CD4-positive, alpha-beta T cell treated with Interleukin-15 for 1 hour (primary cell): ENCODE results near the gene JMJD1C.

Experiments
- DNase-seq: peaks from one replicate; pipeline ENCODE4 v3.0.0-alpha.2; 2020

JMJD1C gene

DNA sequence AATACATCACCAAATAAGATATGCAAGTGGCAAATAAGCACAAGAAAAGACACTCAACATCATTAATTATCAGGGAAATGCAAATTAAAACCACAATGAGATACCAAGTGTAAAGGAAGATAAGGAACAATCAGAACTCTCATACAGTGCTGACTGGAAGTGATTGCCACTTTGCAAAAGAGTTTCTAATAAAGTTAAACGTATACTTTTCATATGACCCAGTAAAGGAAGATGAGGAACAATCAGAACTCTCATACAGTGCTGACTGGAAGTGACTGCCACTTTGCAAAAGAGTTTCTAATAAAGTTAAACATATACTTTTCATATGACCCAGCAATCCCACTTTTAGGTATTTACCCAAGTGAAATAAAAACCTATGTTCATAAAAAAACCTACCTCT lies 12.2 kb upstream of the JMJD1C start:
- no peak for DNase-seq

DNA sequence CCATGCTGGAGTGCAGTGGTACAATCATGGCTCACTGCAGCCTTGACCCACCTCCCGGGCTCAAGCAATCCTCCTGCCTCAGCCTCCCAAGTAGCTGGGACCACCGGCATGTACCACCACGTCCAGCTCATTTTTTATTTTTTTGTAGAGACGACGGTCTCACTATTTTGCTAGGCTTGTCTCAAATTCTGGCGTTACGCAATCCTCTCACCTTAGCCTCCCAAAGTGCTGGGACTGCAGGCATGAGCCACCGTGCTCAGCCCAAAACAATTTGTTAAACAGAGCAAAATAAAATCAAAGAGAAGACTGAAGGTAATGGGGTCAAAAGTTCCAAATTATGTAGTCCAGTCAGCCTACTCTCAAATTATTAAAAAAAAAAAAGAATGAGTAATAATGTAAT lies 8.7 kb upstream of the JMJD1C start:
- DNase-seq, result no peak

DNA sequence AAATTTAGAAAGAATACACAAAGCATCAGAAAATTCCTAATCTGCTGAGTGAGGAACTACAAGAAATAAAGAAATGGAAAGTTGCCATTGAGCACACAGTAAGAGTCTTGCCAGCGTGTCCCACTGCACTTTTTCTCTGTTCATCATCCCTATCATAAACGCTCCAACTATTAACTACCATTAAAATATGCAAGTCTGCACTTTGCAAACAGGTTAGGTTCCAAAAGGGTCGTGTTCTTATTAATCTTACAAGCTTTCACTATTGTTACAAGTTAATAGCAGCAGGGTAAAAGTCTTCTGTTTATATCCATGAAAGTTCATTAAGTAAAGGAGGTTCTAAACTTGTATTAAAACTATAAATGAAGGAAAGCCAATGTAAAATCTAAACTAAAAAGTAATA lies 5.2 kb upstream of the JMJD1C start:
- DNase-seq, result no peak

DNA sequence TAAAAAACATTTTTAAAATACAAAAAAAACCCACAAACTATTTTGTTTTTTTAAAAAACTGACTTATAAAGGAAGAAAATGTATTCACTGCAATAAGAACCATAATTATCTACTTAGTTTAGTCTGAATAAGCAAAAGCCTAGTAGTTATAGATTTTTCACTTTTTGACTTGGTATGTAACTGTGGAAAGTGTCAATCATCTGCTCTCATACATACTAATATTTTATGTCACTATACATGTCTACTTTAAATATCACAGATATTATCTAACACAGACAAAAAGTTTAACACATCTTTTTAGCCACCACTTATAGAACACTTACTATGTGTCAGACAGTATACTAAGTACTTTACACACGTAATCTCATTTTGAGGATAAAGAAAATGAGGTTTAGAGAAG lies 3.2 kb upstream of the JMJD1C start:
- DNase-seq, result no peak

DNA sequence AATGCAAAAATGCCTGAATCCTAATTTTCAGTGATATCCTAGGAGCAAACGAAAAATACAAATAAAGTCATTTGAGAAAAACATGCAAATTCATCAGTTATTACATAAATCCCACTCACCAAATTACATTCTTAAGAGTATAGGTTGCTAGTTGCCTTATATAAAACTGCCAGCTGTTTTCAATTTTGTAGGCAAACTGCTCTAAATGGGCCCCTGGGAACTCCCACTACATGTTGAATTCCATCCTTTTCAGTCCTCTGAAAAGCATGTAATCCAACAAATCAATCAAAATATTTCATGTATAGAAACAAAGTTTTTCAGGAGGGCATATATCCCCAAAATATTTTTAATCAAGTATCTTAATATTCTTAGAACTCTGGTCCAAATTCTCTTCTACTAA lies 2.1 kb upstream of the JMJD1C start:
- DNase-seq, result no peak

DNA sequence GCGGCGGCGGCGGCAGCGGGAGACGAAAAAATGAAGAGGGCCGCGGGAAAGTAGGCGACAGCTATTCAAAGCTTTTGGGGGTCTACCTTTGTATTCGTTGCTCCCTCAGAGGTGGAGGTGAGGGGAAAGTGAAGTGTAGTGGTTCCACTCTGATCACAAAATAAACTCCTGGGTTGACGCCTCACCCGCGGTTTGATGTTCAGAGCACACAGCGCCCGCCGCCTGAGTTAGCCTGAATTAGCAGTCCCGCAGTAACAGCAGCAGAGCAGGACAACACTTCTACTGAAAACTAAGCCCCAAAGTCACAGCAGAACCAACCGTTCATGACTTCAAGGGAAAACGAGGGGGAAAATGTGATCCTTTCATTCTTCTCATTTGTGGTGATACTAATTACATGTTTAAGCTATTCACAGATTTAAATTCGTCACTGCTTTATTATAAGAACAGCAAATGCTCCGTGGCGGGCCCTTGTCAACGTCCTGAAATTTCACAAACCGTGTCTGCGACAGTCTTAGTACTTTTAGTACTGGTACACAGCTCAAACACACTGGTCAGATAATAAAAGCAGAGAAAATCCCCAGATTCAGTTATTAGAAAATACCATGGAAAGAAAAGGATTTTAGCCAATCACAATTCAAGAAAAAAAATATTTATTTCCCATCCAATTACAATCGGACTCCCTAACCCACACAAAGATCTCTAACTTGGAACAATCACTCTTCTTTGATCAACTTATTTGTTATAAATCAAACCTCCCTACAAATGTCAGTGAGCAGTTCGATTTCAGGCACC lies 563 bp upstream of the JMJD1C start:
- no peak for DNase-seq

DNA sequence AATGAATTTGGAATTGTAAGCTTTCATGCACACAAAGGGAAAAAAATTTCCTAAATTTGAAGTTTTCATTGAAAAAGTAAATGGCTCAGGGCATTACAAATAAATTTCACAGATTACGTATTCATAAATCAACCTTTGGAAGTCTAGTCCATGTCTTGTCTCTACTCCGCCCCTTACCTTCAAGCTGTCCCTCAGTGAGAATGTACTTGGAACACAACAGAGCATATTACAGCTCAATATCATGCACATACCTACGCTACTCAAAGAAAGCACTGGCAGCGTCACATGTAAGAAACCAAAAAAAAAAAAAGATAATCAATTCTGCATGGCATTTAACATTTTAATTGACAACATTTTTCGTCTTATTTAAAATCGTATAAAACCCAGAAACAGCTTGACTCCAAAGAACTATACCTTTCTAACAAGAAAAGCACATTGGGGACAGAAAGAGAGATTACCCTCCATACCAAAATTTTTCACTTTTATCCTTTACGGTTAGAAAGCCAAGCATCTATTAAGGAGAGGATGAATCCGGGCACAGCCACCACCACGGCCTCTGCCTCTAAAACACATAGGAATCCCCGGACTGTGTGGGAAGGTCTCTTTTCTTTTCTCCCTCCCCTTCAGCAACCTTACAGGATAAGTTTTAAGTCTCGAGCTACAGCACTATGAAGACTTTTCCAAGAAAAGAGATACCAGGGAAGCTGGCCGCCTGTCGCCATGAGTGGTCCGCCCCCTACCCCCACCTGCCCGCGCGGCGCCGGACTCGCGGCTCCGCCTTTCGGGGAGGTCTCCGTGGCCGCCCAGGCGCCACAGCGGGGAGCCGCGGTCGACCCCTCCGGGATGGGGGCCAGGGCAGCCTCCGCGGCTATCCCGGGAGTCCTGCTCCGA lies 1.1 kb downstream of the JMJD1C start:
- no peak for DNase-seq

DNA sequence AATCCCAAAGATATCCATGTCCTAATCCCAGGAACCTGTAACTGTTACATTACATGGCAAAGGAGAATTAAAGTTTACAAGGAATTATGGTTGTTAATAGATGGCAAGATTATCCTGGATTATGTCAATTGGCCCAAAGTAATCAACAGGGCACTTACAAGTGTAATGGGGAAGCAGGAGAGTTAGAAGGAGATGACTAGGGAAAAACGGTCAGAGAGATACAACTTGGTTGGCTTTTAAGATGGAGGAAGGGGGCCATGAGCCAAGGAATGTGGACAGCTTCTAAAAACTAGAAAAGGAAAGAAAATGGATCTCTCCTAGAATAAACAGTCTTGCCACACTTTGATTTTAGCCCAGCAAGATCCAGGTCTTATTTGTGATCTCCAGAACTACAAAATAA lies 3.3 kb downstream of the JMJD1C start:
- DNase-seq, result no peak

DNA sequence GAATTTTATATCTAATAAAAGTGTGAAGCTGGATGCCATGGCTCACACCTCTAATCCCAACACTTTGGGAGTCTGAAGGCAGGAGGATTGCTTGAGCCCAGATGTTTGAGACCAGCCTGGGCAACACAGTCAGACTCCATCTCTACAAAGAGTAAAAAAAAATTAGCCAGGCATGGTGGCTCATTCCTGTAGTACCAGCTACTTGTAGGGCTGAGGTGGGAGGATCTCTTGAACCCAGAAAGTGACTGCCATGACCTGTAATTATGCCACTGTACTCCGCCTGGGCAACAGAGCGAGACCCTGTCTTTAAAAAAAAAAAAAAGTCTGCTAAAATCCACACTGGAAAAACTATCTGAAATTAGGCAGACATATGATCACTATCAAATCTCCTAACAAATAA lies 7.6 kb downstream of the JMJD1C start:
- DNase-seq, result no peak

DNA sequence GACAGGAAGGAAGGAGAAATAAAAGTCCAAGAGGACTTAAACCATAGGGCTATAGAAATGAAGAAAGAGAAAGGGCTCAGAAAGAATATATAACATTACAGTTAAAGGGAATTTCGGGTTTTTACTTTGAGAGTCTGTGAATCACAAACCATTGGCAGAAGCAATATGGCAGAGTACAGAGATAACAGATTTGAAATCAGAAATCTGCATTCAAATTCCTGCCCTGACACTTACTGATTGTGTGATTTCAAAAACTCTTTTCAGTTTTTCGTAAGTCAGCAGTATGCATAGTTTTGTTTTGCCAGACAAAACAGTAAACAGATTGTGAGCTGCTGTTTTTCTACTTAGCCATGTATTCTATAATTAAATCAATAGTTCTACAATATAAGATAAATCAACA lies 8.2 kb downstream of the JMJD1C start:
- no peak for DNase-seq

DNA sequence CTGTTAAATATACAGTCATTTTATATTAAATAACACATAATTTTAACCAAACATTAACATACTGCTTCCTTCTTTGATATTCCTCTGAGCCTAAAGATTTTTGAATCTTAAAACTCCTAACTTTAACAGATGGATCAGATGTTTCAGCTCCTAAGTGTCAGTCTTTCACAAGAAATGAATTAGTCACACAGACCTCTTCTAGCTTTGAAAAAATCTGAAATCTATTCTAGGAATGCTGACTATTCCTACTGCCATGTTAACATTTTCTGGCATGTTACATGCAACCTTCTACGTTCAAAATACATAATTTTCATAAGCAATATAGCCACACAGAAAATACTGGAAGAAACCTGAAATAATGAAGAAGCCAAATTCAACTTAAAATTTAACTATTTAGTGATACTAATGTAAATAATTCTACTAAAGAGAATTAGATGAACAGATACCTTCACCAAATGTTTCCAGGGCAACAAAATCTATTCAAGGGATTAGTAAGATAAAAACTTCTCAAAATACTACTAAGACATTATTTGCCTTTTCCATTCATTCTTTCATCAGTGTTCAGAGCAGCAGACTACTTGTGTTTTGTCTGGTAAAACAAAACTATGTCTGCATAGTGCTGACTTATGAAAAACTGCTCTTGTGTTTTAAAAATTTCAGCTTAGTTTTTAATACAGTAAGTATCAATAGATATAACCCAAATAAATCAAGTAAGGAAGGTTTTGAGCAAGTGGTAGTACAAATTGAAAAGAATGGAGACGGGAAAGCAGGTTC lies 9.2 kb downstream of the JMJD1C start:
- no peak for DNase-seq

DNA sequence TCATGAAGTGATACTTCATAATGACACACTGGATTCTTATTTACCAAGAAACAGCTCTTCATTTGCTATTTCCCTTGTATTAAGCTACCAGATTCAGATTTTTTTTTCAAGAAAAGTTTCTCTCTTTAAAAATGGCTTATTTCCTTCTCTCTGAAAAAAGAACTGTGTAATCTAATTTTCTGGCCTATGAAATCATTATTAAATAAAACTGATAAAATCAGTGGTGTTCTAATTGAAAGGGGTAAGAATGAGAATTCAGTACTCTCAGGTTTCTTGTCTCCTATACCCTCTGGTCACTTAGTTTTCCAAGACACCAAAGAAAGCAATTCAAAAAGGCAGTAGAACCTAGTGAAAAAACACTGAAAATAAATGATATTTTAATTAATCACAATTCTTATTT lies 10.3 kb downstream of the JMJD1C start:
- DNase-seq, result no peak

DNA sequence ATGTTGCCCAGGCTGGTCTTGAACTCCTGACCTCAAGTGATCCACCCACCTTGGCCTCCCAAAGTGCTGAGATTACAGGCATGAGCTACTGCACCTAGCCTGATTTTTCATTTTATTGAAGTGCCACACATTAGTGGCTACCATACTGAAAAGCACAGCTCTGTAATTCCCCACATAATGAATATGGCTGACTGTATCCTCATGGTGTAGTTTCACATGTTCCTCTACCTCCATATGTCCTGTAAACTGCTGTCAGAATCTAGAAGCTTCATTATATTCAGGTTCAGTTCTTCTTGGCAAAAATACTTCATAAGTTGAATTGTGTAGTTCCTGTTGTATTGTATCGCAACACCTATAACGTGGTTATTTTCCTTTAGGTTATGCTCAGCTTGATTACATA lies 11.1 kb downstream of the JMJD1C start:
- no peak for DNase-seq

DNA sequence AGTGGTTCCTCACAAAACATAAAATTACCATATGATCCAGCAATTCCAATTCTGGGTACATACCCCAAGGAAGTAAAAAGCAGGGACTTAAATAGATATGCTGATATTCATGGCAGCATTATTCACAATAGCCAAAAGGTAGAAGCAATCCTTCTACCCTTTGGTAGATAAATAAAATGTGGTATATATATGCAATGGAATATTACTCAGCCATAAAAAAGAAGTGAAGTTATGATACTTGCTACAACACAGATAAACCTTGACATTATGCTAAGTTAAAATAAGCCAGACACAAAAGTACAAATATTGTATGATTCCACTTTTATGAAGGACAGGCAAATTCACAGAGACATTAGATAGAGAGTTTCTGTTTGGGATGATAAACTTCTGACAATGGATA lies 13.3 kb downstream of the JMJD1C start:
- DNase-seq, result no peak

DNA sequence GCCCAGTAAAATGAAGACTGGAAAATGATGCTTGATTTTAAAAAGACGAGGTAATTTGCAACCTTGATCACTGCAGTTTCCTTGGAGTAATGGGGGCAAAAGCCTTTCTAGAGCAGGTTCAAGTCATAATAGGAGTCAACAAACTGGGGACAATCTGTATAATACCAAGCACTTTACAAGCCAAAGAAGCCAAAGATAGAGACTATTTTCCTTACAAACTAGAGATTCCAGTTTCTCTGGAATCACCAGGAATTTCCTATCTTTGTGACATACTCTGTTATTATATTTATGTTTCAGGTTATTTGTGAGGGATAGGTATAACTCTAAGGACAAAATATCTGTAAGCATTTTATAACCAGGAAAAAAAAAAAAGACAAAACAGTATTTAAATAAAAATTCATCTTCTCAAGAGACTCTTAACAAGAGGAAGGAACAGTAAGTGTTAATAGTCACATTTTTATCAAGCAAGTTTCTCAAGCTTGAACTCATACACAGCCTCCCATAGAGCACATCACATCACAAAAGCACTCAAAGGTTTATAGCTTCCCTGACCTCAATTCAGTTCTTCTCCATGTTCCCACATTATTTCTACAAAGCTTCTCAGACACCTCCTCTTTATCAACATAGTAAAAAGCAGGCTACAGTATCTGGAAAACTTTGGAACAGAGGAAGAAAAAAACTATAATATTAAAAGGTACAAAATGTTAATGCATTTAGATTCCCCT lies 18.9 kb downstream of the JMJD1C start:
- DNase-seq, result no peak

DNA sequence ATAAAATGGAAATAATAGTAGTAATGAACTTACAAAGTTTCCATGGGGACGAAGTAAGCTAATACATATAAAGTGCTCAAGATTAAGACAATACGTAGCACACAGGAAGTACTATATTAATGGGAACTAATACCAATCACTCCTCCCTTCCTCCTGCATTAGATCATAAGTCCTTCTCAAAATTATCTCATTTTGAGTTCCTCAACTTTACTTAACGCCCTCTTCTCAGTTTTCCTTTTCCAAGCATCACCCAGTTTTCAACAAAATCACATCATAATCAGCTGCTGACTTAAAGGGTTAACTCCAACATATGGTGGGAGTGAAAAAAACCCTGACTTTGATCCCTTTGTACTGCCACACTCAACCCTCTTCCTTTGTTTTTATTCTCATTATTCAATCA lies 24.4 kb downstream of the JMJD1C start:
- DNase-seq, result no peak

DNA sequence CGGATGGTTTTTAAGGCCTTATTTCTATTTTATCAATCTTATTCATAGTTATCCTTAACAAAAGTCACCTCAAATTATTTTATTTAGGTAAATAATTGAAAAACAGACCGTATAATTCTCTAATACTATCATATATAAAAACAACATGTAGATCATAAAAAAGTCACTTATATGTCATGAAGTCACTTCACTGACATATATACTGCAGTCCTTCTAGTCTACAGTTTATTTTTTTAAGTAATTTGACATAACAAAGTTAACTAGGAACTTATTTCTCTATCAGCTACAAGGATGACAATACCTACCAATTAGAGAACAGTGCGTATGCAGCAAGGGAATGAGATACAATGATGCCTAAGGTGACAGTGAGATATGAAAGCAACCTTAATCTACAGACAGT lies 26.2 kb downstream of the JMJD1C start:
- no peak for DNase-seq

DNA sequence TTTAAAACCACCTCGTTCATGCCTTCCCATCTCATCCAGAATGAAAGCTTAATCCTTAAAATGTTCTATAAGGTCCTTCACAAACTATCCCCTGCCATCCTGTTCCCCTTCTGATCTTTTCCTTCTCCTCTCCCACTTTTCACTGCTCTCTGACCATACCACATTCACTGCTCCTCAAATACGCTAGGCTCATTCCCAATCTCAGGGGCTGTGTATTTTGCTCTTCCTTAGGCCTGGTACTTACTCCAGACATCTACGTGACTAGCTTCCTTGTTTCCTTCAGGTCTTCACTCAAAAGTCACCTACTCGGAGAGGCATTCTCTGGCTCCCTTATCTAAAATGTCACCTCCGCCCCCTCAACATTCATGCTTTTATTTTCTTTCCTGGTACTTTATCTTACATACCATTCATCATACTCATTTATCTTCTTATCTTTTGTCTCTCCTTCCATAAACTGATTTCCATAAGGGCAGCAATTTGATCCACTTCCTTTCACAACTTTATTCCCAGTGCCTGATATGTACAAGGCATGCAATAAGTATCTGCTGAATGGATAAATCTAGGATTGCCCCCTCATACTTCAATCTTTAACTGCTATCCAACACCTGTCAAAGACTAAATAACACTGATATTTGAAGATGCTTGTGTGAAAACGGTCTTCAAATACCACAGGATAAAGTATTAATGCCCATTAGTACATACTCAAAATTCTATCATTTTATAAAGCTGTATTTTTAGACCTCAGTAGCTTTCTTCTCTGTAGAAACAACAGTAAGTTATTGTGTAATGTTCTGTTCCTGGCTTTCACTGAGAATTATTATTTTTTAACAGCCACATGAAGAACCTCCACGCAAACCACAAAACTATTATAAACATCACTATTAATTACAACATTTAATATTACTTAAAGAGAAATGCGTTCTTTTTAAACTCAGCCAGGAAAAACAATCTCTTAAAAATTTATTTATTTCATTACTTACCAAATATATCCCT lies 27.0 kb downstream of the JMJD1C start:
- DNase-seq, result no peak

DNA sequence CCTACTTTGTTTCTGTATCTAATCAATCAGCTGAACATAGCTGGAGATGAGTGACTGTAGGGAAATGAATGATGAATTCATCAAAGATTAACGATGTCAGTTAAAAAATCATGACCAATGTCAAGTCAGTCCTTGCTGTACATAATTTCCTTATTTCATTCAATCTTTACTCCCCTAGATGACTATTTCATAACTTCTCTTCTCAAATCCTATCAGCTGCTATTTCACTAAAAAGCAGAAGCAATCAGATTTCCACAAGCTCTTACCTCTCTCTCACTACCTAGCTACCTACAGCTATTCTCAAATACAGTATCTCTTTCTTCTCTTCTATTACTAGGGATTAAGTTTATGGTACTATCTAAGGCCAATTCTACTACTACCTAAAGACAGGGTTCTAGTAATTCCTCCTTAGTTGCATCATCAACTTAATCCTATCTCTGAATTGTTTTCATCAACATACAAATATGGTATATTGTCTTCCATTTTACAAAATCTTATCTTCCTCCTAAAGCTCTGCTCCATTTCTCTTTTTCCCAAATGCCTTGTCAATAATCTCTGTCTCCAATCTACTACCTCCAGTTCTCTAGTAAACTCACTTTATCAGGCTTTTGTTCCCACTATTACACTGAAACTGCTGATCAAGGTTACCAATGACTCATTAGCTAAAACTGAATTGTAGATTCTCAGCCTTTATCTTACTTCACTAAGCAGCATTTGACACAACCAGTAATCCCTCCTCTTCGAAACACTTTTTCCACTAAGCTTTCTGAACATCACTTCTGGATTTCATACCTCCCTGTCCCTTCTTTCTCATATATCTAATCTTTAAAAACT lies 28.4 kb downstream of the JMJD1C start:
- no peak for DNase-seq

DNA sequence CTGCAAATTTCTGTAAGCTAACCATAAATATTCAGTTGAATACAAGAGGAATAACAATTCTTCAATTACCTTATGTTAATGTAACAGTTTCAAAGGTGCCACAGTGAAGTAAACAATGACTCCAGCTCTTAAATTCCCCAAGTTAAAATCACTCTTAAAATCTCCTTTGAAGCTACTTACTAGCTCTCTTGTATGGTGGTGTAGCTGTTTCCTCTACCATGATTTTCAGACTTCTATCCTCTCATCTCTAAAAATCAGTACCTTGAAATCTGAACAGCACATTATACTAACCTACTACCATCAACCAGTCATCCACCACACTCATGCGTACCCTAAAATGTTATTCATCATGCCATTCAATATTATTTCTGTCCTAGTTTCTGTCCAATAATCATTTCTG lies 29.6 kb downstream of the JMJD1C start:
- DNase-seq, result no peak
